Chondrocyte (in vitro differentiated cells): Measurements from ENCODE around the gene MRTFA. TPM values are rescaled to one million over a fixed set of nuclear protein-coding genes. Genes with fewer than 3 reads are reported as not detected.

Experiments used
- DNase-seq: peaks from one replicate; pipeline ENCODE4 v3.0.0; 2021; ENCODE audit warnings: mixed read lengths, low spot score
- H3K27ac Mint-ChIP-seq: one replicate; pipeline ENCODE4 v1.8.0; 2021; ENCODE audit warnings: mild to moderate bottlenecking, moderate library complexity, mixed read lengths; ENCODE audit not compliant: unreplicated experiment
- H3K27me3 Mint-ChIP-seq: 2 replicates; pipeline ENCODE4 v1.8.0; 2021; ENCODE audit warnings: low read depth, mixed read lengths
- H3K36me3 Mint-ChIP-seq: 2 replicates; pipeline ENCODE4 v1.8.0; 2021; ENCODE audit warnings: low read depth, mixed read lengths
- H3K4me1 Mint-ChIP-seq: 2 replicates; pipeline ENCODE4 v1.8.0; 2021; ENCODE audit warnings: low read depth, mild to moderate bottlenecking, mixed read lengths
- H3K4me3 Mint-ChIP-seq: one replicate; pipeline ENCODE4 v1.8.0; 2021; ENCODE audit warnings: mild to moderate bottlenecking, moderate library complexity, mixed read lengths; ENCODE audit not compliant: unreplicated experiment
- H3K9me3 Mint-ChIP-seq: 2 replicates; pipeline ENCODE4 v1.8.0; 2021; ENCODE audit warnings: low read depth, mixed read lengths
- total RNA-seq: library from RNA; stranded (reverse); gene quantifications from 3 replicates; pipeline ENCODE4 v1.2.1, GENCODE V29; 2021
- TF ChIP-seq, protein P1 (sequence below): fragments of 200-600 bp; sonication (generic); IDR thresholded peaks from 2 replicates; pipeline ENCODE4 v1.5.0; 2021; ENCODE audit warnings: antibody characterized with exemption, mild to moderate bottlenecking, moderate library complexity

Gene MRTFA
- total RNA-seq, 1 donor from 2014 or later = 69.8 TPM

DNA sequence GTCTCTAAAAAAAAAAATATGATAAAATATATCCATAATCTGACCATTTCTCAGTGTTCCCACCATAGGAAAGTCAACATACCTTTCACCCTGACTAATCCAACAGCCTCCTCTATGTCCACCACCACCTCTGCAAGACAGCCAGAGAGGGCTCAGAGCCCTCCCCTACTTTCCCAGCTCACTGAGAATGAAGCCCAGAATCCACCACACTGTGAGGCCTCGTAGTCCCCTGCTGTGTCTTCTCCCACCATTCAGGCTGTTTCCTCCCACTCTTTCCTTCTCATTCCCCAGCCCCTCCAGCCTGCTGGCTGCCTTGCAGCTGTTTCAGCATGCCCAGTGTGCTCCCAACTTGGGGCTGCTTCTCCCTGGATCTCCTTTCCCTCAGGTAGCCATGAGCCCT, 239.1 kb downstream of the MRTFA start:
- Mint-ChIP-seq H3K27me3 (no peaks in the 10 kb centered on the region), H3K4me3 (peak overlapping the region; percentile 13), H3K4me1 (peaks cover 32% of the 10 kb centered on the region), H3K36me3 (peaks cover 7% of the 10 kb centered on the region), H3K9me3 (no peaks in the 10 kb centered on the region), H3K27ac (peak overlapping the region; percentile 95)
- TF ChIP-seq, protein P1, sequence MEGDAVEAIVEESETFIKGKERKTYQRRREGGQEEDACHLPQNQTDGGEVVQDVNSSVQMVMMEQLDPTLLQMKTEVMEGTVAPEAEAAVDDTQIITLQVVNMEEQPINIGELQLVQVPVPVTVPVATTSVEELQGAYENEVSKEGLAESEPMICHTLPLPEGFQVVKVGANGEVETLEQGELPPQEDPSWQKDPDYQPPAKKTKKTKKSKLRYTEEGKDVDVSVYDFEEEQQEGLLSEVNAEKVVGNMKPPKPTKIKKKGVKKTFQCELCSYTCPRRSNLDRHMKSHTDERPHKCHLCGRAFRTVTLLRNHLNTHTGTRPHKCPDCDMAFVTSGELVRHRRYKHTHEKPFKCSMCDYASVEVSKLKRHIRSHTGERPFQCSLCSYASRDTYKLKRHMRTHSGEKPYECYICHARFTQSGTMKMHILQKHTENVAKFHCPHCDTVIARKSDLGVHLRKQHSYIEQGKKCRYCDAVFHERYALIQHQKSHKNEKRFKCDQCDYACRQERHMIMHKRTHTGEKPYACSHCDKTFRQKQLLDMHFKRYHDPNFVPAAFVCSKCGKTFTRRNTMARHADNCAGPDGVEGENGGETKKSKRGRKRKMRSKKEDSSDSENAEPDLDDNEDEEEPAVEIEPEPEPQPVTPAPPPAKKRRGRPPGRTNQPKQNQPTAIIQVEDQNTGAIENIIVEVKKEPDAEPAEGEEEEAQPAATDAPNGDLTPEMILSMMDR = no peak
- no peak for DNase-seq

GRCh38 chr22:40396882-40397281, 239.6 kb downstream of the MRTFA start:
- no peaks in the 10 kb centered on the region for H3K9me3 Mint-ChIP-seq
- peaks cover 6% of the 10 kb centered on the region for H3K36me3 Mint-ChIP-seq
- no peak for DNase-seq
- H3K27ac Mint-ChIP-seq = peak overlapping the region; percentile 95
- no peaks in the 10 kb centered on the region for H3K27me3 Mint-ChIP-seq
- TF ChIP-seq, protein P1 = no peak
- H3K4me3 Mint-ChIP-seq = no peak overlapping the region
- peaks cover 32% of the 10 kb centered on the region for H3K4me1 Mint-ChIP-seq

DNA sequence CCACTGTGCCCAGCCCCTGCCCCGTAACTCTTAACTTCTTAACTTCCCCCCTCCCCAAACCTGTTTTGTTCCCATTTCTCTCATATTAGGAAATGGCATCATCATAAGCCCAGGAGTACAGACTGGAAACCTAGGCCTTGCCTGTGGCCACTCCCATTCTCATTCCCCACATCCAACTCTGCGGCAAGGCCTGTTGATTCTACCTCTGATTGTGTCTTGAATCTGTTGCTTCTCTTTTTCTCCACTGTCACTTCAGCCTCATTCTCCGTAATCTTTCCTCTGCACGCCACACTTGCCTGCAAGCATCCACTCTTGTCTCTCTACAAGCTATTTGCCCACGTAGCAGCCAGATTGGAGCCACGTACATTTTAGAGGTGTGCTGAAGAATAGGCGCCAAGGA, 240.9 kb downstream of the MRTFA start:
- TF ChIP-seq, protein P1 = no peak
- Mint-ChIP-seq H3K9me3 (no peaks in the 10 kb centered on the region), H3K27me3 (no peaks in the 10 kb centered on the region), H3K27ac (peak overlapping the region; percentile 45), H3K4me3 (no peak overlapping the region), H3K4me1 (peaks cover 32% of the 10 kb centered on the region), H3K36me3 (peaks cover 4% of the 10 kb centered on the region)
- DNase-seq = no peak

DNA sequence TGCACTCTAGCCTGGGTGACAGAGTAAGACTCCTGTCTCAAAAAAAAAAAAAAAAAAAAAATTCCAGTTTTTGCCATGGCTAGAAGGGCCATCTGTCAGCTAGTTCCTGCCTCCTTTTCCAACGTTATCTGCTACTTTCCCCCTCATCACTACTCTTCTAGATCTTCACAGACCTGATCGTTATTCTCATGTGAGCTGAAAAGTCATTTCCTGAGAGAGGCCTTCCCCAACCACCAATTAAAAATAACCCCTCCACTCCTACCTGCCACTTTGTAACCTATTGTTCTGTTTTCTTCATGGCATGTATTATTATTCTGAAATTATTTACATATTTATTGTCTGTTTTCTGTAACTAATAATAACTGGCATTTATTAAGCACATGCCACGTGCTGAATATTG, 241.9 kb downstream of the MRTFA start:
- no peak overlapping the region for H3K27ac Mint-ChIP-seq
- no peak overlapping the region for H3K4me3 Mint-ChIP-seq
- TF ChIP-seq, protein P1 = no peak

GRCh38 chr22:40392618-40393017, 243.9 kb downstream of the MRTFA start:
- no peak for DNase-seq
- Mint-ChIP-seq H3K27ac (no peak overlapping the region), H3K4me3 (no peak overlapping the region), H3K27me3 (no peaks in the 10 kb centered on the region), H3K9me3 (no peaks in the 10 kb centered on the region), H3K4me1 (peaks cover 19% of the 10 kb centered on the region), H3K36me3 (peaks cover 4% of the 10 kb centered on the region)
- TF ChIP-seq, protein P1 = no peak

More for the DNA sequence above, 241.9 kb downstream of the MRTFA start:
- Mint-ChIP-seq H3K36me3 (peaks cover 4% of the 10 kb centered on the region), H3K27me3 (no peaks in the 10 kb centered on the region), H3K9me3 (no peaks in the 10 kb centered on the region), H3K4me1 (peaks cover 25% of the 10 kb centered on the region)
- no peak for DNase-seq
